Measurements from ENCODE around the gene SLC30A9.

The SLC30A9 gene

DNA sequence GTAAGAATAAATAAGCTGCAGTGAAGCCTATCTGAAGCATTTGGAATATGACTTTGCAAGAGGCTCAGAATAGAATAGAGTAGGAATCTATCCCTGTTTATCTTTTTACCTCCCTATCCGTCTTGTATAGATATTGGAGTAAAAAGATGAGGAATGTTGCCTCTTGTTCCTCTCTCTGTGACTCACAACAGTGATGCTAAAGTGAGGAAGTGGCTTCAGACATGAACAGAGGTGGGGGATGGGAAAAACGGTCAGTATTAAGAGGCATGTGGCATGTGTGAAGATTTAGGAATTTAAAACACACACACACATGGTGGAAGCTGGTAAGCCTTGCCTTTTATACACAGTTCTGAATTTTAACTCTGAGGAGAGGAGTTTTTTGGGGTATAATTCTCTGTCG lies 12.6 kb upstream of the SLC30A9 start:
- Histone ChIP-seq H2BK15ac (ENCODE audit: low read depth, poor library complexity, severe bottlenecking) (no peak overlapping the region), H3K36me3 (ENCODE audit: control insufficient read depth in 1 of 2, insufficient read depth in 2 of 2, low read depth in 1 of 2, low read length in 2 of 2) (no peaks in the 10 kb centered on the region), H2AFZ (ENCODE audit: low read depth, low read length) (peak overlapping the region; percentile 67), H3K9ac (ENCODE audit: low read length) (no peak overlapping the region), H3K4ac (ENCODE audit: low read depth in 1 of 2, low read length in 2 of 2) (no peak overlapping the region), H3K14ac (ENCODE audit: low read length in 2 of 2) (no peak overlapping the region), H3K79me1 (replicated peaks; ENCODE audit: low read length, poor library complexity, severe bottlenecking) (no peaks in the 10 kb centered on the region), H3K27ac (ENCODE audit: low read length, poor library complexity, severe bottlenecking) (no peak overlapping the region), H2BK5ac (ENCODE audit: low read depth, low read length, poor library complexity, severe bottlenecking) (no peak overlapping the region), H3K4me1 (ENCODE audit: control insufficient read depth, insufficient read depth, low read depth, low read length) (no peaks in the 10 kb centered on the region), H3K9me3 (ENCODE audit: control insufficient read depth, low read length) (no peaks in the 10 kb centered on the region), H2BK12ac (ENCODE audit: low read length in 2 of 2) (peak overlapping the region in 1 of 2 experiments; percentile 46), H3K4me3 (ENCODE audit: insufficient read depth in 1 of 2, low read depth in 1 of 2, low read length in 2 of 2) (no peak overlapping the region), H3K27me3 (ENCODE audit: control insufficient read depth in 1 of 2, insufficient read depth in 1 of 2, low read length in 2 of 2) (no peaks in the 10 kb centered on the region), H4K91ac (ENCODE audit: low read length) (no peak overlapping the region), H3K4me2 (ENCODE audit: low read length, poor library complexity, severe bottlenecking) (no peak overlapping the region), H4K8ac (ENCODE audit: low read length) (peak overlapping the region; percentile 87), H3K23ac (ENCODE audit: low read length in 2 of 2) (no peak overlapping the region), H2AK5ac (ENCODE audit: low read length, severe bottlenecking) (no peak overlapping the region), H2BK120ac (ENCODE audit: low read depth, low read length) (no peak overlapping the region), H3K18ac (ENCODE audit: low read depth in 1 of 2, low read length in 2 of 2) (no peak overlapping the region)
- WGBS: 100% methylated on average over 1 of the region's 3 CpGs
- DNase-seq: peak; percentile 38

DNA sequence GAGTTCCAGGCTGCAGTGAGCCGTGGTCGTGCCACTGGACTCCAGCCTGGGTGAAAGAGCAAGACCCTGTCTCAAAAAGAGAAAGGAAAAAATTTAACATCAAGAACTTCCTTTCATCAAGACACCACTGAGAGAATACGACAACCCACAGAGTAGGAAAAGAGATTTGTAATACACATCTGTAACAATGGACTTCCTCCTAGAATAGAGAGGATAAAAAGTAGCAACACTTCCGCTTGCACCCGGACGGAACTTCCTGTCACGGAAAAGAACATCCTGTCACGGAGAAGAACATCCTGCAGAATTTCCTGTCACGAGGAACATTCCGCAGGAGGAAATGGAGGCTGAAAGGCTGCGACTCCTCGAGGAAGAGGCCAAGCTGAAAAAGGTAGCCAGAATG lies 8.9 kb upstream of the SLC30A9 start, which contains the start of gene DCAF4L1:
DCAF4L1 (plus strand) TSS at position 301 of the 400 bp plus-strand sequence; CDS start at position 338, 37 bp downstream.
- no peaks in the 10 kb centered on the region for H3K4me1 ChIP-seq (ENCODE audit: control insufficient read depth, insufficient read depth, low read depth, low read length)
- H3K4me2 ChIP-seq (ENCODE audit: low read length, poor library complexity, severe bottlenecking): no peak within 1 kb of the TSS
- no peak within 1 kb of the TSS for H3K4ac ChIP-seq (ENCODE audit: low read depth in 1 of 2, low read length in 2 of 2)
- no peak within 1 kb of the TSS for H2BK120ac ChIP-seq (ENCODE audit: low read depth, low read length)
- H4K91ac ChIP-seq (ENCODE audit: low read length): no peak within 1 kb of the TSS
- no peak within 1 kb of the TSS for H2AK5ac ChIP-seq (ENCODE audit: low read length, severe bottlenecking)
- H3K36me3 ChIP-seq (ENCODE audit: control insufficient read depth in 1 of 2, insufficient read depth in 2 of 2, low read depth in 1 of 2, low read length in 2 of 2): no peaks in the 10 kb centered on the region
- H3K14ac ChIP-seq (ENCODE audit: low read length in 2 of 2): no peak within 1 kb of the TSS
- H2AFZ ChIP-seq (ENCODE audit: low read depth, low read length): no peak within 1 kb of the TSS
- no peak within 1 kb of the TSS for H3K27ac ChIP-seq (ENCODE audit: low read length, poor library complexity, severe bottlenecking)
- H3K9me3 ChIP-seq (ENCODE audit: control insufficient read depth, low read length): no peaks in the 10 kb centered on the region
- DNase-seq: no peak
- H3K18ac ChIP-seq (ENCODE audit: low read depth in 1 of 2, low read length in 2 of 2): no peak within 1 kb of the TSS
- no peak within 1 kb of the TSS for H3K9ac ChIP-seq (ENCODE audit: low read length)
- no peaks in the 10 kb centered on the region for H3K79me1 ChIP-seq (replicated peaks; ENCODE audit: low read length, poor library complexity, severe bottlenecking)
- no peak within 1 kb of the TSS for H3K23ac ChIP-seq (ENCODE audit: low read length in 2 of 2)
- no peak within 1 kb of the TSS for H4K8ac ChIP-seq (ENCODE audit: low read length)
- no peak within 1 kb of the TSS for H2BK12ac ChIP-seq (ENCODE audit: low read length in 2 of 2)
- no peak within 1 kb of the TSS for H2BK5ac ChIP-seq (ENCODE audit: low read depth, low read length, poor library complexity, severe bottlenecking)
- no peak within 1 kb of the TSS for H3K4me3 ChIP-seq (ENCODE audit: insufficient read depth in 1 of 2, low read depth in 1 of 2, low read length in 2 of 2)
- WGBS: 92% methylated on average over 11 of the region's 12 CpGs
- H3K27me3 ChIP-seq (ENCODE audit: control insufficient read depth in 1 of 2, insufficient read depth in 1 of 2, low read length in 2 of 2): no peaks in the 10 kb centered on the region
- no peak within 1 kb of the TSS for H2BK15ac ChIP-seq (ENCODE audit: low read depth, poor library complexity, severe bottlenecking)

DNA sequence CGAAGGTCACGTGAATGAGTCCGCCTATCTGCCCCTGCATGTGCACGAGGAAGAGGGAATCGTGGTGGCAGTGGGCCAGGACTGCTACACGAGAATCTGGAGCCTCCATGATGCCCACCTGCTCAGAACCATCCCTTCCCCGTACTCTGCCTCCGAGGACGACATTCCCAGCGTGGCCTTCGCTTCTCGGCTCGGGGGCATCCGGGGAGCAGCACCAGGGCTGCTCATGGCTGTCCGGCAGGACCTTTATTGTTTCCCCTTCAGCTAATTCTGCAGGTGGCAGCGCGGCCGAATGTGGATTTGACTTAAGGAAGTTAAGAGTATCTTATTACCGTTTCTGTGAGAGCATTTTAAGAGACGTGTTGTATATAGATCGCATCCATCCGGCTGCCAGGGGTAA lies 7.6 kb upstream of the SLC30A9 start:
- Histone ChIP-seq H2AK5ac (ENCODE audit: low read length, severe bottlenecking) (no peak overlapping the region), H3K4ac (ENCODE audit: low read depth in 1 of 2, low read length in 2 of 2) (no peak overlapping the region), H2AFZ (ENCODE audit: low read depth, low read length) (no peak overlapping the region), H3K14ac (ENCODE audit: low read length in 2 of 2) (no peak overlapping the region), H3K23ac (ENCODE audit: low read length in 2 of 2) (no peak overlapping the region), H3K9ac (ENCODE audit: low read length) (no peak overlapping the region), H2BK5ac (ENCODE audit: low read depth, low read length, poor library complexity, severe bottlenecking) (no peak overlapping the region), H3K79me1 (replicated peaks; ENCODE audit: low read length, poor library complexity, severe bottlenecking) (no peaks in the 10 kb centered on the region), H2BK12ac (ENCODE audit: low read length in 2 of 2) (no peak overlapping the region), H3K4me1 (ENCODE audit: control insufficient read depth, insufficient read depth, low read depth, low read length) (no peaks in the 10 kb centered on the region), H2BK15ac (ENCODE audit: low read depth, poor library complexity, severe bottlenecking) (no peak overlapping the region), H3K36me3 (ENCODE audit: control insufficient read depth in 1 of 2, insufficient read depth in 2 of 2, low read depth in 1 of 2, low read length in 2 of 2) (no peaks in the 10 kb centered on the region), H3K27ac (ENCODE audit: low read length, poor library complexity, severe bottlenecking) (no peak overlapping the region), H4K8ac (ENCODE audit: low read length) (no peak overlapping the region), H2BK120ac (ENCODE audit: low read depth, low read length) (no peak overlapping the region), H4K91ac (ENCODE audit: low read length) (no peak overlapping the region), H3K18ac (ENCODE audit: low read depth in 1 of 2, low read length in 2 of 2) (no peak overlapping the region), H3K4me3 (ENCODE audit: insufficient read depth in 1 of 2, low read depth in 1 of 2, low read length in 2 of 2) (no peak overlapping the region), H3K9me3 (ENCODE audit: control insufficient read depth, low read length) (no peaks in the 10 kb centered on the region), H3K27me3 (ENCODE audit: control insufficient read depth in 1 of 2, insufficient read depth in 1 of 2, low read length in 2 of 2) (no peaks in the 10 kb centered on the region), H3K4me2 (ENCODE audit: low read length, poor library complexity, severe bottlenecking) (no peak overlapping the region)
- no peak for DNase-seq
- 96% methylated on average over 22 of the region's 22 CpGs for WGBS

DNA sequence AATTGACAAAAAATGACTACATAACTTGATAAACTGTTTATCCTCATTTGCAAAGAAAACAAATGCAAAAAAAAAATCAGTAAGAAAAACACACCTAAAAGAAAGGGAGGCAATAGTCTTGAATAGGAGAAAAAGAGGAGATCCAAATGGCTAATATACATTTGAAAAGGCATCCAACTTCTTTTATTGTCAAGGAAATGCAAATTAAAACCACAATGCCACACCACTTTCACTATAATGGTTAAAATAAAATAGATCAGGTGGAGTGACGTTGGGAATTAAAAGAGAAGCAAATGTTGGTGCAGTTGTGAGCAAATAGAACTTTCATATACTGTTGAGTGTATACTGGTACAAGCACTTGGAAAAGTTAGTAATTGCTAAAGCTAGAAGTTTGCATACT lies 5.2 kb upstream of the SLC30A9 start:
- Histone ChIP-seq H3K27ac (ENCODE audit: low read length, poor library complexity, severe bottlenecking) (no peak overlapping the region), H3K27me3 (ENCODE audit: control insufficient read depth in 1 of 2, insufficient read depth in 1 of 2, low read length in 2 of 2) (no peaks in the 10 kb centered on the region), H3K18ac (ENCODE audit: low read depth in 1 of 2, low read length in 2 of 2) (no peak overlapping the region), H2BK15ac (ENCODE audit: low read depth, poor library complexity, severe bottlenecking) (no peak overlapping the region), H3K4me2 (ENCODE audit: low read length, poor library complexity, severe bottlenecking) (no peak overlapping the region), H2BK120ac (ENCODE audit: low read depth, low read length) (no peak overlapping the region), H3K14ac (ENCODE audit: low read length in 2 of 2) (no peak overlapping the region), H2BK5ac (ENCODE audit: low read depth, low read length, poor library complexity, severe bottlenecking) (no peak overlapping the region), H2AK5ac (ENCODE audit: low read length, severe bottlenecking) (no peak overlapping the region), H3K4ac (ENCODE audit: low read depth in 1 of 2, low read length in 2 of 2) (no peak overlapping the region), H3K23ac (ENCODE audit: low read length in 2 of 2) (no peak overlapping the region), H2BK12ac (ENCODE audit: low read length in 2 of 2) (no peak overlapping the region), H3K9ac (ENCODE audit: low read length) (no peak overlapping the region), H3K4me3 (ENCODE audit: insufficient read depth in 1 of 2, low read depth in 1 of 2, low read length in 2 of 2) (no peak overlapping the region), H3K36me3 (ENCODE audit: control insufficient read depth in 1 of 2, insufficient read depth in 2 of 2, low read depth in 1 of 2, low read length in 2 of 2) (no peaks in the 10 kb centered on the region), H3K9me3 (ENCODE audit: control insufficient read depth, low read length) (no peaks in the 10 kb centered on the region), H3K79me1 (replicated peaks; ENCODE audit: low read length, poor library complexity, severe bottlenecking) (peaks cover 5% of the 10 kb centered on the region), H4K91ac (ENCODE audit: low read length) (no peak overlapping the region), H2AFZ (ENCODE audit: low read depth, low read length) (no peak overlapping the region), H4K8ac (ENCODE audit: low read length) (no peak overlapping the region), H3K4me1 (ENCODE audit: control insufficient read depth, insufficient read depth, low read depth, low read length) (no peaks in the 10 kb centered on the region)
- 17% methylated on average over 1 of the region's 1 CpG for WGBS
- DNase-seq: no peak
